Measurements from ENCODE around the gene SYNDIG1L.

GRCh38 chr14:74463697-74464096 lies 37.7 kb upstream of the SYNDIG1L start:
- no peak for TF ChIP-seq POLR2A (IDR thresholded peaks at IDR 0.05)
- no peak for TF ChIP-seq CTCF (IDR thresholded peaks at IDR 0.05)

All from lower leg skin (tissue), 3 donors.